Measurements from ENCODE around the gene CR1.
"Not testable (repeated sequence)": the region's sequence is repeated elsewhere in the genome, so short reads cannot be mapped to it uniquely, and the experiment has no call there.

CR1 gene

GRCh38 chr1:207644166-207644851, 148.4 kb downstream of the CR1 start:
- DNase-seq (ENCODE audit: low read depth, low spot score): no peak

- peak; percentile 49 for DNase-seq (ENCODE audit: low read depth, low spot score)
Observed at GRCh38 chr1:207644852-207645634, 149.1 kb downstream of the CR1 start, which contains the start of gene CR1L. Gene CR1L (plus strand): TSS chr1:207645133. CDS start chr1:207645234, 101 bp downstream.

- DNase-seq (ENCODE audit: low read depth, low spot score): no peak
Observed at GRCh38 chr1:207645635-207646081, 149.7 kb downstream of the CR1 start.

- DNase-seq (ENCODE audit: low read depth, low spot score): no peak
Observed at GRCh38 chr1:207646171-207646570, 150.2 kb downstream of the CR1 start.

GRCh38 chr1:207646944-207647579, 151.1 kb downstream of the CR1 start:
- DNase-seq (ENCODE audit: low read depth, low spot score): no peak

- DNase-seq (ENCODE audit: low read depth, low spot score): no peak
Observed at GRCh38 chr1:207647671-207648333, 151.8 kb downstream of the CR1 start.

GRCh38 chr1:207648334-207649209, 152.6 kb downstream of the CR1 start:
- no peak for DNase-seq (ENCODE audit: low read depth, low spot score)

GRCh38 chr1:207649210-207649753, 153.3 kb downstream of the CR1 start:
- DNase-seq (ENCODE audit: low read depth, low spot score): no peak

GRCh38 chr1:207649865-207650580, 154.1 kb downstream of the CR1 start:
- DNase-seq (ENCODE audit: low read depth, low spot score): no peak

GRCh38 chr1:207651583-207651982, 155.6 kb downstream of the CR1 start:
- DNase-seq (ENCODE audit: low read depth, low spot score): no peak

- DNase-seq (ENCODE audit: low read depth, low spot score): no peak
Observed at GRCh38 chr1:207654320-207654719, 158.4 kb downstream of the CR1 start.

GRCh38 chr1:207658408-207658807, 162.5 kb downstream of the CR1 start:
- no peak for DNase-seq (ENCODE audit: low read depth, low spot score)

GRCh38 chr1:207658904-207659485, 163.0 kb downstream of the CR1 start:
- no peak for DNase-seq (ENCODE audit: low read depth, low spot score)

GRCh38 chr1:207659545-207660153, 163.7 kb downstream of the CR1 start:
- DNase-seq (ENCODE audit: low read depth, low spot score): no peak

- DNase-seq (ENCODE audit: low read depth, low spot score): not testable (repeated sequence)
Observed at GRCh38 chr1:207661420-207661819, 165.5 kb downstream of the CR1 start.

GRCh38 chr1:207666342-207666741, 170.4 kb downstream of the CR1 start:
- no peak for DNase-seq (ENCODE audit: low read depth, low spot score)

- DNase-seq (ENCODE audit: low read depth, low spot score): no peak
Observed at GRCh38 chr1:207669528-207670009, 173.6 kb downstream of the CR1 start.

GRCh38 chr1:207670192-207670591, 174.2 kb downstream of the CR1 start:
- DNase-seq (ENCODE audit: low read depth, low spot score): no peak

GRCh38 chr1:207670997-207671396, 175.0 kb downstream of the CR1 start:
- no peak for DNase-seq (ENCODE audit: low read depth, low spot score)

Data from activated naive CD8-positive, alpha-beta T cell treated with anti-CD3 and anti-CD28 coated beads, Interleukin-2, amount 50 U/mL, for 16 hours (primary cell).